NB4 (cell line): ENCODE measurements around the gene PDPN.
A peak's percentile ranks its signal among the peaks of the same experiment; 100 is the strongest.

ENCODE experiments used
- DNase-seq: peaks from one replicate; pipeline ENCODE4 v3.0.0; 2010; ENCODE audit warnings: low read depth
- H3K4me3 ChIP-seq: one replicate; pipeline ENCODE4 v1.5.1; 2011; ENCODE audit warnings: mild to moderate bottlenecking, low read depth, low read length, moderate library complexity
- CTCF ChIP-seq: IDR thresholded peaks from one replicate; pipeline ENCODE4 v1.5.1; 2012; ENCODE audit warnings: low read depth, low read length
- MYC ChIP-seq: IDR thresholded peaks from 2 replicates; pipeline ENCODE4 v1.6.1; 2011; ENCODE audit warnings: low read depth, low read length
- POLR2A ChIP-seq: IDR thresholded peaks from 2 replicates; pipeline ENCODE4 v1.6.1; 2011; ENCODE audit warnings: mild to moderate bottlenecking; ENCODE audit not compliant: insufficient read length; ENCODE audit errors: extremely low read depth
- TF ChIP-seq, protein P1 (sequence below): IDR thresholded peaks from 2 replicates; pipeline ENCODE4 v1.6.1; 2011; ENCODE audit warnings: low read depth, low read length

The PDPN gene

DNA sequence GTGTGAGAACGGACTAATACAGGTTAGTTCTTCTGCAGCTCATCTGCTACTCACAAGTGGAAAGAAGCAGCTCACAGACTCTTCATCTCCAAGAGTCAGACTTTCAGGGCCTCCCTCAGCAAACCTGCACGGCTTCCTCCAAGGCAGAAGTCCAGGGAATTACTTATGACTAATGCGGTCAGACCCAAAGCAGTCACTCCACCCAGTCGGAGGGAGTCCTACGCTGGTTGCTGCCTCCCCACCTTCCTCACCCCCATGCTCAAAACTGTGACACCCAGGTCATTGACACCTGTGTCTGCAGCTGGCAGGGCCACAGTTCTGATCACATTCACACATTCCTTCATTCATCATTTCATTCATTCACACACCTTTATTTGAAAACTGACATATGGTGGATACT, 77.9 kb downstream of the PDPN start:
- DNase-seq: no peak
- no peak overlapping the region for H3K4me3 ChIP-seq
- TF ChIP-seq, protein P1, sequence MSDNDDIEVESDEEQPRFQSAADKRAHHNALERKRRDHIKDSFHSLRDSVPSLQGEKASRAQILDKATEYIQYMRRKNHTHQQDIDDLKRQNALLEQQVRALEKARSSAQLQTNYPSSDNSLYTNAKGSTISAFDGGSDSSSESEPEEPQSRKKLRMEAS: no peak
- TF ChIP-seq MYC (no peak), POLR2A (no peak), CTCF (no peak)

- TF ChIP-seq, protein P1: no peak
- TF ChIP-seq CTCF (no peak), POLR2A (no peak), MYC (no peak)
- no peak overlapping the region for H3K4me3 ChIP-seq
- DNase-seq: no peak
Measured at GRCh38 chr1:13662493-13662892, 78.9 kb downstream of the PDPN start.

DNA sequence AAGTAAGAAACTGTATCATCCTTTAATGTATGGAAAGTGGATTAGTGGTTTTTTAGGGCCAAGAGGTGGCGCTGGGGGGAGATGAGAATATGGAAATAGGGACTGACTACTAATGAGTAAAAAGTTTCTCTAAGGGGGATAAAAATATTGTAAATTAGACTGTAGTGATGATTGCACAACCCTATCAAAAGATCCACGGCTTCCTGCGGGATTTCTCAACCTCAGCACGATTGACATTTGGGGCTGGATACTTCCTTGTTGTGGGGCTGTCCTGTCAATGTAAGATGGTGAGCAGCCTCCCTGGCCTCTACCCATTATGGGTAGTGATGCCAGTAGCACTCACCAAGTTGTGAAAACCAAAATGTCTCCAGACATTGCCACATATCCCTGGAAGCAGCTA, 80.3 kb downstream of the PDPN start:
- no peak overlapping the region for H3K4me3 ChIP-seq
- peak; percentile 34 for DNase-seq
- TF ChIP-seq, protein P1: no peak

DNA sequence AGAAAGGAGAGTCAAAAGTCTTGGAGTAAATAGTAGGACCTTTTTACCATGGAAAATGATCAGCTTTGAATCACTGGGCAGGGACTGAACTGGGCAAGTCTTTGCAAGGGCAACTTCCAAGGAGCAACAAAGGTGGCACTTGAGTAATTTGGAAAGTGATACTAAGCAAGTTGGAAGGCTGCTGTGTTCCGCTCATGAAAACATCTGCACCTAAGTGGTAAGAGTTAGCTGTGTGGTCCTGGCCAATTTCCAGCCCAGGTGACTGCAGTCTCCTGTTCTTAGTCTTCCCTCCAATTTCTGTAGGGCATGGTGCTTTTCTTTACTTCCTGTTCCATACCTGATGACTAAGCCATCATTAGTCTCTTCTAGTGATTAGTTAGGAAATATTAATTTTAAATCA, 80.8 kb downstream of the PDPN start:
- no peak overlapping the region for H3K4me3 ChIP-seq
- no peak for DNase-seq
- TF ChIP-seq POLR2A: no peak
- TF ChIP-seq, protein P1: no peak
- no peak for TF ChIP-seq MYC
- TF ChIP-seq CTCF: no peak

DNA sequence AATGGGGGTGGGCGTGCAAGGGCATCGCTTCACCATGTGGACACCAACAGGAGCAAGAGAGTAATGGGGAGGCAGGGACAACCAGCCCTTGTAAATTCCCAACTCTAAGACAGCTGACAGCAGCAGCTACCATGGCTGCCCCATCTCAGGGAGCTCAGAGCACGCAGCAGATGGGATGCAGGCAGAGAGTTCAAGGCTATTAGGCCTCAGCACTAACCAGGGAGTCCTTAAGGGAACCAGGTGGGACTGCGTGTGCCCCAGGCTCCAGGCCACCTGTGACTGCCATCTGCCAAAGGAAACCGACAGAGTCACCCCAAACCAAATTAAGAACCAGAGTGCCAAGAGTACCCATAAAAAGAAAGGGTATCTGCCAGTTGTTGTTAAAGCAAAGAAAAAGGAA, 82.7 kb downstream of the PDPN start:
- DNase-seq: no peak
- no peak overlapping the region for H3K4me3 ChIP-seq
- TF ChIP-seq POLR2A (no peak), MYC (no peak), CTCF (no peak)
- TF ChIP-seq, protein P1: no peak
